IPS-20b (cell line): ENCODE measurements around the gene KLRC4.
A peak's percentile ranks its signal among the peaks of the same experiment; 100 is the strongest.
"Not testable (repeated sequence)": the region's sequence is repeated elsewhere in the genome, so short reads cannot be mapped to it uniquely, and the experiment has no call there.

Experiments
- H3K27ac ChIP-seq: one replicate; pipeline ENCODE4 v1.5.1; 2013; ENCODE audit warnings: low read length
- H3K27me3 ChIP-seq: 2 replicates; pipeline ENCODE4 v1.6.1; 2013; ENCODE audit warnings: mild to moderate bottlenecking, low read length, inconsistent platforms; ENCODE audit not compliant: insufficient read depth
- H3K36me3 ChIP-seq: 2 replicates; pipeline ENCODE4 v1.6.1; 2013; ENCODE audit warnings: low read depth, mild to moderate bottlenecking, inconsistent platforms, low read length, moderate library complexity; ENCODE audit not compliant: insufficient read depth
- H3K4me1 ChIP-seq: 2 replicates; pipeline ENCODE4 v1.6.1; 2013; ENCODE audit warnings: mild to moderate bottlenecking, control low read depth, inconsistent platforms, low read length, moderate library complexity; ENCODE audit not compliant: insufficient read depth
- H3K4me3 ChIP-seq: 2 replicates; pipeline ENCODE4 v1.5.1; 2013; ENCODE audit warnings: mild to moderate bottlenecking, low read length, inconsistent platforms
- H3K9ac ChIP-seq: 2 replicates; pipeline ENCODE4 v1.6.1; 2013; ENCODE audit warnings: low read depth, mild to moderate bottlenecking, inconsistent platforms, low read length, moderate library complexity
- H3K9me3 ChIP-seq: 2 replicates; pipeline ENCODE4 v1.6.1; 2013; ENCODE audit warnings: mild to moderate bottlenecking, low read depth, low read length, inconsistent platforms; ENCODE audit not compliant: insufficient read depth

Gene KLRC4

GRCh38 chr12:10381928-10382628, 27.5 kb downstream of the KLRC4 start:
- no peak overlapping the region for H3K9ac ChIP-seq
- no peak overlapping the region for H3K4me3 ChIP-seq
- H3K36me3 ChIP-seq, result no peaks in the 10 kb centered on the region
- no peaks in the 10 kb centered on the region for H3K27me3 ChIP-seq
- H3K27ac ChIP-seq, result no peak overlapping the region
- no peaks in the 10 kb centered on the region for H3K4me1 ChIP-seq
- no peaks in the 10 kb centered on the region for H3K9me3 ChIP-seq

GRCh38 chr12:10378737-10379136, 30.8 kb downstream of the KLRC4 start:
- H3K27ac ChIP-seq, H3K4me1 ChIP-seq, H3K27me3 ChIP-seq, H3K4me3 ChIP-seq, H3K36me3 ChIP-seq, H3K9me3 ChIP-seq, H3K9ac ChIP-seq: not testable (repeated sequence)

- Histone ChIP-seq H3K36me3 (no peaks in the 10 kb centered on the region), H3K27ac (no peak overlapping the region), H3K9me3 (no peaks in the 10 kb centered on the region), H3K4me1 (no peaks in the 10 kb centered on the region; the same call in 1 of the 2 replicates), H3K9ac (no peak overlapping the region), H3K4me3 (no peak overlapping the region), H3K27me3 (no peaks in the 10 kb centered on the region)
These were observed 34.9 kb downstream of the KLRC4 start for GRCh38 chr12:10374624-10375018.

GRCh38 chr12:10372559-10372958, 37.0 kb downstream of the KLRC4 start:
- H3K9me3 ChIP-seq, result peaks cover 6% of the 10 kb centered on the region; the same call in 1 of the 2 replicates
- no peak overlapping the region for H3K9ac ChIP-seq
- no peak overlapping the region for H3K4me3 ChIP-seq
- H3K27ac ChIP-seq, result no peak overlapping the region
- H3K36me3 ChIP-seq, result no peaks in the 10 kb centered on the region
- no peaks in the 10 kb centered on the region; the same call in 1 of the 2 replicates for H3K4me1 ChIP-seq
- H3K27me3 ChIP-seq, result no peaks in the 10 kb centered on the region

GRCh38 chr12:10371893-10372535, 37.5 kb downstream of the KLRC4 start:
- H3K4me3 ChIP-seq, H3K4me1 ChIP-seq, H3K9me3 ChIP-seq, H3K27me3 ChIP-seq, H3K27ac ChIP-seq, H3K36me3 ChIP-seq, H3K9ac ChIP-seq: not testable (repeated sequence)

- H3K9me3 ChIP-seq, result peaks cover 6% of the 10 kb centered on the region; the same call in 1 of the 2 replicates
- H3K9ac ChIP-seq, result no peak overlapping the region
- no peaks in the 10 kb centered on the region for H3K27me3 ChIP-seq
- H3K36me3 ChIP-seq, result no peaks in the 10 kb centered on the region
- no peak overlapping the region for H3K4me3 ChIP-seq
- peaks cover 9% of the 10 kb centered on the region for H3K4me1 ChIP-seq
- no peak overlapping the region for H3K27ac ChIP-seq
These were observed 39.8 kb downstream of the KLRC4 start for GRCh38 chr12:10369557-10370415.

- Histone ChIP-seq H3K4me3 (no peak overlapping the region), H3K27me3 (no peaks in the 10 kb centered on the region), H3K27ac (no peak overlapping the region), H3K9ac (no peak overlapping the region), H3K36me3 (no peaks in the 10 kb centered on the region), H3K4me1 (peaks cover 18% of the 10 kb centered on the region), H3K9me3 (peaks cover 6% of the 10 kb centered on the region; the same call in 1 of the 2 replicates)
These were observed 41.1 kb downstream of the KLRC4 start for GRCh38 chr12:10368206-10369171.

GRCh38 chr12:10367714-10368113, 41.8 kb downstream of the KLRC4 start:
- H3K27ac ChIP-seq, H3K36me3 ChIP-seq, H3K9me3 ChIP-seq, H3K9ac ChIP-seq, H3K27me3 ChIP-seq, H3K4me3 ChIP-seq: not testable (repeated sequence)
- H3K4me1 ChIP-seq, result peaks cover 25% of the 10 kb centered on the region

- H3K9ac ChIP-seq, result no peak overlapping the region
- H3K36me3 ChIP-seq, result no peaks in the 10 kb centered on the region
- no peaks in the 10 kb centered on the region for H3K27me3 ChIP-seq
- peaks cover 32% of the 10 kb centered on the region for H3K4me1 ChIP-seq
- H3K27ac ChIP-seq, result no peak overlapping the region
- peaks cover 6% of the 10 kb centered on the region; the same call in 1 of the 2 replicates for H3K9me3 ChIP-seq
- H3K4me3 ChIP-seq, result no peak overlapping the region
These were observed 42.7 kb downstream of the KLRC4 start for GRCh38 chr12:10366875-10367274.

- Histone ChIP-seq H3K4me1 (peaks cover 41% of the 10 kb centered on the region), H3K4me3 (peak overlapping the region; percentile 67; the same call in 1 of the 2 replicates), H3K27me3 (no peaks in the 10 kb centered on the region), H3K9ac (no peak overlapping the region; the same call in 1 of the 2 replicates), H3K36me3 (no peaks in the 10 kb centered on the region), H3K27ac (no peak overlapping the region), H3K9me3 (peaks cover 6% of the 10 kb centered on the region; the same call in 1 of the 2 replicates)
These were observed 43.7 kb downstream of the KLRC4 start for GRCh38 chr12:10365696-10366405.
